ENCODE data around the gene UBE3D.
"Not testable (repeated sequence)": the region's sequence is repeated elsewhere in the genome, so short reads cannot be mapped to it uniquely, and the experiment has no call there.

UBE3D gene

DNA sequence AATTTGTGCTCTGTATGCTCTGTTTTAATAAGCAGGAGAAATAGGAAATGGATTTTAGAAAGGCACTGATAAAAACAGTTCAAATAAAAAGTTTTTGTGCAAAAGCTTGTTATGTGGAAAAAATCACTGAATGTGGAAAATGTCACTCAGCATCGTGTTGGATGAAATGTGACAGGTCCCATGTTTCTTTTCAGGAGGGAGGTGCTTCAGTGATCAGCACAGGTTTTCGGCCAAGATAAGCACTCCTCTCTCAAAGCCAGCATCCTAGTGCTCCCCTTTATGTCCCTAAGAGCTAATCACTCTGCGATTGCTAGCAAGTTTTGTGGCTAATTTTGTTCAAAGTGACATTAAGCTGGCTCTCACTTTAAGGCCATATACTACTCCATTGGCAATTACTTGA lies 12.0 kb downstream of the UBE3D start:
- no peak for DNase-seq

DNA sequence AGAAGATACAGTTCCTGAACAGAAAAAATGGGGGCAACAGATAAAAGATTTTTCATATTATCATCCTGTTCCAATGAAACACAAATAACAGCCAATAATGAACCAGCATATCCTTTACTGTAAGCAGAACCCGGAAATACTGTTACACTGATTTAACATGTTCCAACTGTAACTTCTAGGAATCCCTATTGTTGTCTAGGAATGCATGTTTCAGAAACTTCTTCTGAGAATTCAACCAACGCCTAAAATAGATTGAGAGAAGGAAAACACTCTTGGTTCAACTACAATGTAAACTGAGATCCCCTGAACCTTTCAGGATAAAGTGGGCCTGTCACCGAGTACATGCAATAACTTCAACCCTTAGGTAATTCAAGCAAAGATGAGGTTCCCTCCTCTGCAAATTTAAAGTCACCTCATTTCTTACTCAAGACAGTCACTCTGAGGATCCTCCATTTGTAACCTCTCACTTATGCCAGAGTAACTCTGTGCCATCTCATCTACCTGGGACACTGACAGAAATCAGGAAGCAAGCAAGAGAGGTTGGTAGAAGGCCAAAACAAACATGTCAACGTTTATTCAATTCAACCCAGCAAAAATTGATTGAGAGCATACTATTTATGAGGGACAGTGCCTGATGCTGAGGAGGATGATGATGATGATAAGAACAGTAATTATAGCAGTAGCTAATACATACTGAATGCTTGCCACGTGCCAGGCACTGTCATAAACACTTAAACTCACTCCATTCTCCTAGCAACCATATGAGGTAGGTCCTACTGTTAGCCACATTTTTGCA lies 14.1 kb downstream of the UBE3D start:
- DNase-seq, result no peak

DNA sequence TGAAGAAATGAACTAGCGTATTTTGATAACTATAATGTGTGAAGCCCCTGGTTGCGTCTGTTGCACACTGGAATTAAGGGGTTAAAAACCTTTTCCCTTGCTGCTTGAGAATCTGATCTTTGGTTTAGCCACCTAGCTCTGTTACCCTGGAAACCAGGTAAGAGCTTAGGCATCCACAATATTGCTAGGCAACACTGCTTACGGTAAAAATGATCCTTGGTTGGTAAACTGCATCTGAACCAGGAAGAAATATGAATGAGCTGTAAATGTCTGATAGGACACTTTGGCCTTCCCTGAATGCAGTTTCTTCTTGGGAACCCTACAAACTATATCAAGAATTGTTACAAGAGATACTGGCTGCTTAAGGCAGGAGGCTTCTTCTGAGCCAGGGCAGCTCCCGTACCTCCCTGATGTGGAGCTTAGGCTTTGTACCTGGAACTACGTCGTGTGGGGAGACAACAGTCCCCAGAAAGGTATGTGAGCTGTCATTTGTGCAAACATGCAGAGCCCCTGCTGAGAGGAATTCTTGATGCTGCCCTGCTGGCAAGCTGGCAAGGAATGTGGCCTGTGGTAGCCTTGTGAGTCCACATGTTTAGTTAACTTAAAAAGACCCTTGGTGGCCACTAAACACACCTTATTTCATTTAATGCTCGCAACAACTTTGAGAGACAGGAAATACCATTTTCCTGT lies 18.4 kb downstream of the UBE3D start:
- DNase-seq, result no peak

DNA sequence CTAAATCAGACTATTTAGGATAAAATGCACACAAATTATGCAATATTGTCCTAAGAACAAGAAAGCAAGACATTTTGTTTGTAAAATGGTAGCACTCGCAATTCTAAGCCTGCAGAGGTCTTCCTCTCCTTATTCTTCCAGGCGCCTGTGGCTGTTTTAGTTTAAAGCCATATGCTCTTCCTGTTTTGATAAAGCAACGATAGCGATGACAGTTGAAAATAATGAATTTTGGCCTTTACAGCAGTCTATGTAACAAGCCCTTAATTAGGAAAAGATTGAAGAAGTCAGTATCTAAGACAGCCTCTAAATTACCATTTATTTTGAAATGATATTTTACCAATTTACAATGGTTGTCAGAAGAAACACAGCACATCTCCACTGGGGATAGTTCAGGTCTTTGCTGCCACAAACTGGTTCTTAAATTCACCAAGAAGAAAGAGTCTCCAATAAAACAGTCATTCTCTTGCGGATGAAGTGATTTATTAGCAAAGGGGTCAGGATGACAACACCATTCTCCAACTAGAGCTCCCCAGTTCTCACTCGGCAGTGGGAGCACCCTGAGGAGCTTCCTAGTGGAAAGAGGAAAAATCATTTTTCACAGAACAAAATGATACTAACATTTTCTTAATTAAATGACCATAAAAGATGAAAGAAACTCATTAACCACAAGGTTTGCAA lies 21.4 kb downstream of the UBE3D start:
- no peak for DNase-seq

DNA sequence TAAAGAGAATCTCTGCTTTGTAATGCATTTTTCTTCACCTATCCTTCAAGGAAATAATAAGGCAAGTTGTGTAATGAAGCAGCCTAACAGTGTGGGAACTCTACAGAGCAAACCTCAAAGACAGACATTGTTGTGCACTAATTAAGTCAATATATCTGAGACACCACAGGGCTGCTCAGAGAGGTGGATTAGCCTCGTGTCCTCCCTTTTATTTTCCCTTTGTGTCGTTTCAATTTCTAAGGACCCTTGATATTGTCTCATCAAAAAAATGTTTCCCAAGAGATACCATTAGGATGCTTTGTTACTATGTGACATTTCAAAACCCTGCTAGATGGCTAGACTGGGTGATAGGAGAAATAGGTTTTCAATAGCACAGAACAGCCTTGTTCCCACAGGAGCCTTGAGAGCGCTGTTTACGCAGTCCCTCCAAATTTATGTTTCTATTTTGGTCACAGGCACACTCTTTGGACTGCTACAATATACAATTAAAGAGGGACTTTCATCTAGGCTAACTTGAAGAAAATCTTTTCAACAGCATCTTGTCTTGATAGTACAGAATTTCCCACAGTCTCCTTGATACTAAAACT lies 23.1 kb downstream of the UBE3D start:
- DNase-seq, result no peak

DNA sequence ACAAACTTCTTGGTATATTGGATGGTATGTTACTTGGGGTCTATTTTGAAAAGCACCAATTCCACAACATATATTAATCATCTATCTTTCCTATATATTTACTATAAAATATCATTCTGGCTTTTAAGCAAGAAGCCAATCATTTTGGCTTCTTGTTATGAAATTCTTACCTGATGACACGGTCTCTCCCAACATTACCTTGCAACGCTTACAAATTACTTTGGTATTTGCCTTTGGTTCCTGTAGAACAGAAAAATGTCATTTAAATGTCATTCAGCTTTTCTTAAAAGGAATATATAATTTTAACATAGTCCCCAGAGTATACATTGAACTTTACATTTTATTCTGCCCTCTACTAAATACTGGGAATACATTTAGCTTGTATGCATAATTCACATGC lies 27.4 kb downstream of the UBE3D start:
- DNase-seq, result no peak

DNA sequence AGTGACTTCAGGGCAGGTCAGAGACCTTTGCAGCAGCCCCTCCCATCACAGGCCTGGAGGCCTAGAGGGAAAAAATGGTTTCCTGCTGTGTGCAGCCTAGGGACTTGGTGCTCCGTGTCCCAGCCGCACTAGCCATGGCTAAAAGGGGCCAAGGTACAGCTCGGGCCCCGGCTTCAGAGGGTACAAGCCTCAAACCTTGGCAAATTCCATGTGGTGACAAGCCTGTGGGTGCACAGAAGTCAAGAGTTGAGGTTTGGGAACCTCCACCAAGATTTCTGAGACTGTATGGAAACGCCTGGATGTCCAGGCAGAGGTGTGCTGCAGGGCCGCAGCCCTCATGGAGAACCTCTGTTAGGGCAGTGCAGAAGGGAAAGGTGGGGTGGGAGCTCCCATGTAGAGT lies 34.0 kb downstream of the UBE3D start:
- DNase-seq, result no peak

DNA sequence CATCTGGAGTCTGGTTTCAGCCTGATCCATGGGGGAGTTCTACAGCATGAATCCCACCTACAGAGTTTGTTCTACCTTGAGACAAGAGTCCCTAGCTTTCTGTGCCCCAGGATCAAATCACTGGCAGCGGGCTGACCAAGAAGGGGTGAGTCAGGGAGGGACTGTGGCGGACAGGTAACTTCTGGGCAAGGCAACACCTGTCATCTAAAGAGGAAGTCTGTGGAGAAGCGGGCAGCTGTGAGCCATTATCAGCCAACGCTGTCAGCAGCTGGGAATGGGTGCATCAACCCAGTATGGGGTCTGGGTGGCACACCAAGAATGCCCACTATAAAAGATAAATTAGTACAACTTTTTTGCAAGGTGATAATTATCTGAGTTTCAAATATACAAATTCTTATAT lies 45.9 kb downstream of the UBE3D start:
- DNase-seq, result no peak

DNA sequence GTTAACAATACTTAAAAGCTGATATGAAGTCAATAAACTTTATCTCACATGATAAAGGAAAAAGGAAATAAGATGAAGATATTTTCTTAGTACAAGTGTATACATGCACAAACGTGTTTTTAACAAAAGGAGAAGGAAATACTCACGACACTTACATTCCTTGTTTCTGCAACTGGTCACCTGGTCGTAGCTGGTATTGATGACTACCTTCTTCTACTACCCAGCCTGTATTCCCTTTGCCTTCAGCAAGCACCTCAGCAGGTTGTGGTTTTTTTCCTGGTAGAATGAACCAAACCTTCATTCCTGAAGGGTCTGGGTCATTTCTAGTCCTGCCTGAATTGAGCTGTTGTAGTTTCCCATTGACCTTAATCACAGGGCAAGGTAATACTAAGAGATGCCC lies 54.5 kb downstream of the UBE3D start:
- DNase-seq, result not testable (repeated sequence)

DNA sequence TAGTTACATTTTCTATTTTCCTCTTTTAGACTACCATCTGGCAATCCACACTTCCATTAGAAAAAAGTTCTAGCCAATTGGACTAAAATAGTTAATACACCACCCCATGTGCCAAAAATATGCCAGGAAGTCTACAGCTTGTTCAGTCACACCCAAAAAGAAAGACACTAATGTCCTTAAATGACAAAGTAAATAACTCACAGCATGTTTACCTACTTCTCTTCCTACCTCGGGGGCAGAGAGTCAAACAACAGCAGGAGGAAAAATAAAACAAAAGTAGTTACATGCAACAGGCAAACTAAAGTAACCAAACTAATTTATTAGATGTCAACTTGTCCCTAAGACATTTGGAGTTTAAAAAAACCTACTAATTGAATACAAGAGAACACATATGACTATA lies 57.0 kb downstream of the UBE3D start:
- DNase-seq, result no peak

DNA sequence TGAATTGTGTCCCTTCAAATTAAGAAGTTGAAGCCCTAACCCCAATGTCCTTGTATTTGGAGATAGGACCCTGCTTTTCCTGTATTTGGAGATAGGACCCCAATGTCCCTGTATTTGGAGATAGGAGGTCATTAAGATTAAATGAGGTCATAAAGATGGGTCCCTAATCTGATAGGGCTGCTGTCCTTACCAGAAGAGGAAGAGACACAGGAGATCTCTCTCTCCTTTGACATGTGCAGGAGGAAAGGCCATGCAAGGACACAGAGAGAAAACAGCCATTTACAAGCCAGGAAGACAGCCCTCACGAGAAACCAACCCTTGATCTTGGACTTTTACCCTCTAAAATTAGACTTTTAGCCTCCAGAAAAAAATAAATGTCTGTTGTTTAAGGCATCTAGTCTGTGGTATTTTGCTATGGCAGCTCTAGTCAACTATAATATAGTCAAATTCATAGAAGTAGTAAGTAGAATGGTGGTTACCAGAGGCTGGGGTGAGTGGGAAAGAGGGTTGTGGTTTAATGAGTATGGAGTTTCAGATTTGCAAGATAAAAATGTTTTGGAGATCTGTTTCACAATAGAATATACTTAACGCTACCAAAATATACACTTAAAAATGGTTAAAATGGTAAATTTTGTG lies 59.3 kb downstream of the UBE3D start:
- DNase-seq, result no peak

DNA sequence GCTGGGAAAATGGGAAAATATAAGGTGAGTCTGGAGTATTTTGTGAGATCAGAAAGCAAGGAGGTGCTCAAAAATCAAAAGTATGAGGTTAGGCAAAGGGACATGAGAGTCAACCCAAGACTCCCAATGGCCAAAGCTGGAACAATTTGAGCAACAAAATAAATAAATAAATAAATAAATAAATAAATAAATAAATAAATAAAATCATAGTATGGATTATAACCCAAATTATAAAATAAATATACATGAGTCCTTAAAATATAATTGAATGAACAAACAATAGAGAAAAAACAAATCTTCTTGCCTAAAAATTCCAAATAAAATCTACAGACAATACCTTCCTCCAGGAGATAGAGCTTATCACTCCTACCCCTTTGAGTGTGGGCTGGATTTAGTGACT lies 69.5 kb downstream of the UBE3D start:
- no peak for DNase-seq

DNA sequence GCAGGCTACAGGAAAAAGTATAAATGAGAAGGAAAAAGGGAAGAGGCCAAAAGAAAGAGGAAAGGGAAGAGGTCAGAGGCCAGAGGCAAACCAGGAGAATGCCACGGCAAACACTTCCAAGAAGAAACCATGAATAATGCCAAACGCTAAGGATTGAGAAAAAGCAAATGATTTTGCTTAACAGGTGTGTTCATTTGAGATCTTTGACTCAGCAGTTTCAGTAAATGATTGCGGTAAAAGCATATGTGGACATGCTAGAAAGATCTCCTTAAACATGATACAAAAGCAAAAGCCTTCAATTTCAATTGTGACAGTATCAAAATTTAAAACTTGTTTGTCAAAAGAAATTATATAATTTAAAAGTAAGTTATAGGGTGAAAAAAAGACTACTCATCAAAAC lies 70.6 kb downstream of the UBE3D start:
- DNase-seq, result no peak

DNA sequence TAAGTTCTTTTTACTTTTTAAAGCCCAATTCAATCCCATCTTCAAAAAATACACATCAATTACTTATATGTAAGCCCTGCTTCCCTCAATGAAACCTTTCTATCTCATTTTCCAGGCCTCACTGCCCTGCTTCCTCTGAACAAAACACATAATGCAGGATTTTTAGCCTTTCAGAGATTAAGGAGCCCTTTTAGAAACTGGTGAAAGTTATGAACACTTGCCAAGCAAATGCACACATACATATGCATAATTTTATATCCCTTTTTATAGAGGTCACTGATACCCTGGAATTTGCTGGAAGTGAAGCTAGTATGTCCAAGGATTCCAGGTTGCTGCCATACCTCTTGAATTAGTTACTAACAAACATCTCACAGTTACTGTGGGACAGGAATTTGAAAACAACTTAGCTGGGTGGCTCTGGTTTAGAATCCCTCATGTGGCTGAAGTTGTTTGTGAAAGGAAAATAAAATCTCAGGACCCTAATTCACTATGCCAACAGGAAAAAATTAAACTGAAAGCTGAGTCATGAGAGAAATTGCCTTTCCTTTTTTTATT lies 75.8 kb downstream of the UBE3D start:
- no peak for DNase-seq

DNA sequence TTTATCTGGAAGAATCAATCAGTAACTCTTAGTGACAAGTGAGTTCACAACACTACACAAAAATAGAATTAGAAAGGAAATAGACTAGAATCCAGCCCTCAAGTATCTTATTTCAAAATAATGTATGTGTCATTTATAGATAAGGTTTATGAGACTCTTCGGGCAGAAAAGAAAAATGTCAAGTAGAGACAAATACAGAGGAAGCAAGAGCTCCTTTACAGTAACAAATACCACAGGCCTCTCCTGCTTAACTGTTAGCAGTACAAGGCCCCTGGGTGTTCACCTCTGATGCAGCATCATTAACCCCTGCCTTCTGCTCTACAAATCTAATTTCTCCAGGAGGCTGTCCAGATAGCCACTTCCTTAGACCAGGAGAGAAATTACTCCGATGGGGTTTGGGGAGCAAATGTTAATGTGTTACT lies 76.7 kb downstream of the UBE3D start:
- DNase-seq, result peak; percentile 54

DNA sequence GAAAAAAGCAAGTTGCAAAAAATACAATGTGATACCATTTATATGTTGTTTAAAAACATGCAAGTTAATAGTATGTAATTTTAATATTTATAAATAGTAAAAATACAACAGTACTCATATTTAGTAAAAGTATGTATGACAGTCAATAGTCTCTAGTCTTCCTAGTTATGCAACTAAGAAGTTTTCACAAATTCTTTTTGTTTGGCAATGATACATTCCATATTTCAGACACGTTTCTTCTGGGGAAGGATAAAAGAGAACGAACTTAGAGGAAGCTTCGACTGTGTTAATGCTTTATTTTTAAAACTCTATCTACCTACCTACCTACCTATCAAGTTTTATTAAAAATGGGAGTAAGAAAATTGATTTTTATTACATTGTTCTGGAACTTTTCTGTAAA lies 77.7 kb downstream of the UBE3D start:
- no peak for DNase-seq

DNA sequence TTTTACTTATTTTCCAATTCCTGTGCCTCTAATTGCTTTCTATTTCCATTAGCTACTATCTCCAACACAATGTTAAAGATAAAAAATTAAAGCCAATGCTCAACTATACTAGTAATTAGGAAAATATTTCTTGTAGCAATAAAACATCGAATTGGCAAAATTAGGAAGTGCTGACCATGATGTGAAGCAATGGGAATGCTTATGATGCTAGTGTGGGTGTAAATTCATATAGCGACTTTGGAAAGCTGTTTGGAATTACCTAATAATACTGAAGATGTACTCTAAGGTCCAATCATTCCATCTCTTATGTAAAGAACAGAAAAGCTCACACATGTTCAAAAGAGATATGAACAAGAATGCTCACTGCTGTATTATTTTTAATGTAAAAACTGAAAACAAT lies 78.2 kb downstream of the UBE3D start:
- no peak for DNase-seq

DNA sequence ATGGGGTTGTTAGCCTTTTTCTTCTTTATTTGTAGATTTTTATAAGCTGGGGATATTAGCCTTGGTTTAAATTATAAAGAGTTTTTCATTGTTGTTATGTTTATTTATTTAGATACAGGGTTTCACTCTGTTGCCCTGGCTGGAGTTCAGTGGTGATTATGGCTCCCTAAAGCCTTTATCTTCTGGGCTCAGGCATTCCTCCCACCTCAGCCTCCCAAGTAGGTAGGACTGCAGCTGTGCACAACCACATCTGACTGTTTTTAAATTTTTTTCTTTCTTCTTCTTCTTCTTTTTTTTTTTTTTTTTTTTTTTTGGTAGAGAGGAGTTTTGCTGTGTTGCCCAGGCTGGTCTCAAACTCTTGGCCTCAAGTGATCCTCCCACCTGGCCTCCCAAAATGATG lies 80.9 kb downstream of the UBE3D start:
- DNase-seq, result no peak

DNA sequence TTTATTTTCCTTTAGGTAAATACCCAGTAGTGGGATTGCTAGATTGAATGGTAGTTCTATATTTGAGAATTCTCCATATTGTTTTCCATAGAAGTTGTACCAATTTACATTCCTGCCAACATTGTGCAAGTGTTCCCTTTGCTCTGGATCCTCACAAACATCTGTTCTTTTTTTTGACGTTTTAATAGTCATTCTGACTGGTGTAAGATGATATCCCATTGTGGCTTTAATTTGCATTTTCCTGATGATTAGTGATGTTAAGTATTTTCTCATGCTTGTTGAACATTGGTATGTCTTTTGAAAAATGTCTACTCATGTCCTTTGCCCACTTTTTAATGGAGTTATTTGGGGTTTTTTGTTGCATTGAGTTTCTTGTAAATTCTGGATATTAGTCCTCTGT lies 85.6 kb downstream of the UBE3D start:
- no peak for DNase-seq

DNA sequence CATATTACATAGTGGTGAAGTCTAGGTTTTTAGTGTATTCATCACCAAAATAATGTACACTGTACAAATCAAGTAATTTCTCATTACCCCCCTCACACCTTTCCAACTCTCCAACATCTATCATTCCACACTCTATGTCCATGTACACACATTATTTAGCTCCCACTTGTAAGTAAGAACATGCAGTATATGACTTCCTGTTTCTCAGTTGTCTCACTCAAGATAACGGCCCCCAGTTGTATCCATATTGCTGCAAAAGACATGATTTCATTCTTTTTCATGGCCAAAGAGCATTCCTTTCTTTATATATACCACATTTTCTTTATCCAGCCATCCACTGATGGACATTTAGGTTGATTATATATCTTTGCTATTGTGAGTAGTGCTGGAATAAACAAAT lies 86.0 kb downstream of the UBE3D start:
- DNase-seq, result no peak

DNA sequence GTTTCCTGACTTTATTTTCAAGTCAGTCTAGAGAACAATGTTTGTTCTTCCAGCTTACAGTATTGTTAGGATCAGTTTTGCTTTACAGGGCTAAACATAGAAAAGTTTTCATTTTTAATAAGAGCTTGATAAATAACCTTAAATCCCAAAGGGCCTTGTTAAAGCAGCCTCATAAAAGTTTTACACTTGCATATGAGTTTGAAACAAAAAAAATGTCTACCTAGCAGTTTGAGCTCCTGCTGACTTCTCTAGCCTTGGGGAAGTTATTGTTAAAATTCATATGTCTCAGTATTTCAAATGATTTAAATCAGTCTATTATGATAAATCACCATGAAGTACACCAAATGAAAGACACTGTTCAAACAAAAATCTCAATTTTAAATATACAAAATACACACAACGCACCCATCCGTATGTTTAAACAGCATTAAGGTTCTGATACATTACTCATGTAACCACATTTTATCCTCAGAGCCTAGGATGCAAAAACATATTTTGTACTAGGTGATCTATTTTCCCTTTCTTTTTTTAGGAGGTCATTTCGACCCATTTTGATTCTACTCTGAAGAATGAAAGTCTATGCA lies 87.2 kb downstream of the UBE3D start:
- no peak for DNase-seq

DNA sequence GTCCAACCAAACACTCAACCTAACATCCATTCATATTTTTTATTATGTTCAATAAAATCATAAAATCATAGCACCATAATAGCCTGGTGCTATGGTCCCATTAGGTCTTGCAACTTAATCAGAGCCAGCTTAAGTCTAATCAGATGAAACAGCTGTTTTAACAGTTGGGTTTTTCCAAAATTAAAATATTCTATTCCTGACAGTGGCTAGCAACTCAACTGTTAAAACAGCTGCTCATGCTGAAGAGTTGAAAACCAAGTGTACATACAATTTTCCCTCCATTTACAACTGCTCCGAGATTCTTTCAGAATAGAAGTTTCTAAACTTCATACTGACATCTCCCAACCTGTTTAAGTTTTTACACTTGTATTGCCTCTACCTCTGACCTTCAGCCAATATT lies 89.5 kb downstream of the UBE3D start:
- no peak for DNase-seq
